H1 (cell line): ENCODE measurements around the gene MCL1. TPM values are rescaled to one million over a fixed set of nuclear protein-coding genes. Genes with fewer than 3 reads are reported as not detected.
A peak's percentile ranks its signal among the peaks of the same experiment; 100 is the strongest.

Experiments
- CHD2 ChIP-seq: IDR thresholded peaks from 2 replicates; pipeline ENCODE4 v1.6.1; 2012; ENCODE audit warnings: low read length, improper control_type of control experiment
- EP300 ChIP-seq, 2 experiments: IDR thresholded peaks; 1 replicate in 1 of 2; 2 replicates in 1 of 2; pipeline ENCODE4 v1.6.1; 2011 to 2012; ENCODE audit warnings: low read depth in 2 of 2, low read length in 2 of 2, mild to moderate bottlenecking in 2 of 2, borderline replicate concordance in 1 of 2, inconsistent platforms in 1 of 2, moderate library complexity in 1 of 2
- HDAC2 ChIP-seq, 2 experiments: fragments of 300-600 bp in 1 of 2; sonication (generic) in 1 of 2; IDR thresholded peaks; 2 replicates each; pipeline ENCODE4 v1.6.1; 2011 to 2012; ENCODE audit warnings: low read depth in 2 of 2, low read length in 2 of 2, mild to moderate bottlenecking in 2 of 2, moderate library complexity in 2 of 2, borderline replicate concordance in 1 of 2, inconsistent platforms in 1 of 2
- NANOG ChIP-seq: IDR thresholded peaks from 2 replicates; pipeline ENCODE4 v1.6.1; 2011; ENCODE audit warnings: low read length, low read depth, mild to moderate bottlenecking, inconsistent platforms; ENCODE audit not compliant: insufficient read depth, poor library complexity, severe bottlenecking
- POU5F1 ChIP-seq: IDR thresholded peaks from 2 replicates; pipeline ENCODE4 v1.6.1; 2011; ENCODE audit warnings: low read depth, mild to moderate bottlenecking, low read length, moderate library complexity
- RAD21 ChIP-seq, 2 experiments: IDR thresholded peaks in 1 of 2; conservative IDR thresholded peaks in 1 of 2; 2 replicates each; pipeline ENCODE4 v1.6.1; 2011; ENCODE audit warnings: low read depth in 2 of 2, low read length in 2 of 2, improper control_type of control experiment in 1 of 2, inconsistent platforms in 1 of 2, mild to moderate bottlenecking in 1 of 2, moderate library complexity in 1 of 2
- RBBP5 ChIP-seq: IDR thresholded peaks from 2 replicates; pipeline ENCODE4 v1.7.1; 2012; ENCODE audit warnings: low read depth, mild to moderate bottlenecking, inconsistent platforms, low read length, moderate library complexity, borderline replicate concordance
- RXRA ChIP-seq: IDR thresholded peaks from 2 replicates; pipeline ENCODE4 v1.6.1; 2011; ENCODE audit warnings: low read depth, mild to moderate bottlenecking, low read length, moderate library complexity; ENCODE audit not compliant: insufficient read depth
- SAP30 ChIP-seq: fragments of 300-600 bp; sonication (generic); IDR thresholded peaks from 2 replicates; pipeline ENCODE4 v1.7.1; 2012; ENCODE audit warnings: low read length, moderate library complexity, mild to moderate bottlenecking, inconsistent platforms; ENCODE audit not compliant: insufficient read depth, insufficient replicate concordance
- SIRT6 ChIP-seq: IDR thresholded peaks from one replicate; pipeline ENCODE4 v1.7.1; 2012; ENCODE audit warnings: low read length, inconsistent platforms
- SP2 ChIP-seq: IDR thresholded peaks from 2 replicates; pipeline ENCODE4 v1.6.1; 2012; ENCODE audit warnings: mild to moderate bottlenecking, low read length, inconsistent platforms
- SRF ChIP-seq: IDR thresholded peaks from 2 replicates; pipeline ENCODE4 v1.6.1; 2011; ENCODE audit warnings: mild to moderate bottlenecking, low read depth, low read length, moderate library complexity
- TAF1 ChIP-seq: IDR thresholded peaks from 2 replicates; pipeline ENCODE4 v1.6.1; 2011; ENCODE audit warnings: mild to moderate bottlenecking, low read depth, low read length
- TBP ChIP-seq: IDR thresholded peaks from 2 replicates; pipeline ENCODE4 v1.6.1; 2011; ENCODE audit warnings: low read depth, low read length, improper control_type of control experiment
- TEAD4 ChIP-seq: IDR thresholded peaks from 2 replicates; pipeline ENCODE4 v1.6.1; 2012; ENCODE audit warnings: low read depth, low read length, inconsistent platforms, mixed read lengths
- YY1 ChIP-seq: IDR thresholded peaks from 2 replicates; pipeline ENCODE4 v1.6.1; 2011; ENCODE audit warnings: low read depth, mild to moderate bottlenecking, low read length
- polyA plus RNA-seq, 7 experiments: library from polyadenylated mRNA; depleted of rRNA in 3 of 7; stranded (reverse) in 5 of 7; unstranded in 2 of 7; fragments of >200 nt in 5 of 7; fragments of 200-250 nt in 2 of 7; gene quantifications; 1 replicate in 5 of 7; 2 replicates in 1 of 7; 4 replicates in 1 of 7; pipeline versions ENCODE4 v1.2.1 to v1.2.3, GENCODE V29; 2011 to 2013; ENCODE audit warnings: missing spikeins in 2 of 7, mixed read lengths in 2 of 7
- total RNA-seq: library from RNA; stranded (reverse); fragmentation: NEBNext Ultra II Directional; extraction: Animal tissue kit (Norgen Biotek cat#: 25700); gene quantifications from 2 replicates; pipeline ENCODE4 v1.2.1, GENCODE V29; 2021
- TF ChIP-seq, protein P1 (sequence below): IDR thresholded peaks from 2 replicates; pipeline ENCODE4 v1.6.1; 2012; ENCODE audit warnings: low read length, inconsistent platforms
- TF ChIP-seq, protein P2 (sequence below): IDR thresholded peaks from 2 replicates; pipeline ENCODE4 v1.6.1; 2011; ENCODE audit warnings: low read length, improper control_type of control experiment

MCL1 gene
- total and polyA plus RNA-seq, 2 of the 8 experiments (the other 6 are each of a cell fraction or from before 2014, with no cell fraction given), result 61.1 to 218 TPM

DNA sequence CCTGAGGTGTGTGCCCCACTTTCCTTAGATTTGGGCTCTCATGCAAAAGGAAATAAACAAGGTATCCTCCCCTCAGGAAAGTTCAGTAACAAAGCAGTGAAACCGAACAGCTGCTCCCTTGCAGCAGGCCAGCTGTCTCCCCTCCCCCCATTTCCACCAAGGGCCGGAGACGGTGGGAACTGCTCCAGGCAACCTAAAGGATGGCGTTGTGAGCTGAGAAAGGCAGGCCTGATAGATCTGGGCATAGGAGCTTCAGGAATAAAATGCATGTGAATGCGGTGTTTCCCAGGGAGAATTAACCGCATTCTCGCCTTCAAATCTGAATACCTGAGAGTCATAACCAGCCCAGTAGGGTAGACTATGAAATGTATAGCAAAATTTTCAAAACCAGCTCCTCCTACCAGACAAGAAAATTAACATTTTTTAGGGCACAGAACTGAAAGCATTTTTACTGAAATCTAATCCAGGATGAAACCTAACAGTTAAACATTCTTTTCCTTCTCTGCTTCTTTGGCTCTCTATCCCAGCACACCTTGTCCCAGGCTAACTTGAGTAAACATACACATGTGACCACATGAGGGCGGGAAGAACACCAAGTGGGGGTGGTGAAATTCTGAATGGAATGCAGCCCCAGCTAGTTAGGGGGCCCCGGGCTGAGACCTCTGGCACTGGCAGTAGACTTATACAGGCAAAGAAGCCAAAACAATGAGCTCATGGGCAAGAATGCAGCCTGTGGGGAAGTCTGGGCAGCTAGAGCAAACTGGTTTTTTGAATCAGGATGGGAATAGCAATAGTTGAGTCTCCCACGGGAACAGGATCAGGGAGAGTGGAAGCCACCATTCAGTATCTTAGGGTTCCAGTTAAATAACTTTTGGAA is 11.5 kb downstream of the MCL1 start (continued):
- TF ChIP-seq SAP30, result peak; percentile 25
- peak; percentile 55; the same call in 1 of the 2 replicates for TF ChIP-seq SRF
- TF ChIP-seq YY1, result peak; percentile 72
- TF ChIP-seq CHD2, result 0 out of 2 replicates have a peak, but pooled peaks have one; percentile 53
- TF ChIP-seq POU5F1, result peak; percentile 46; the same call in 1 of the 2 replicates
- TF ChIP-seq TAF1, result peak; percentile 44
- peak; percentile 95 for TF ChIP-seq RBBP5
- TF ChIP-seq, protein P1, sequence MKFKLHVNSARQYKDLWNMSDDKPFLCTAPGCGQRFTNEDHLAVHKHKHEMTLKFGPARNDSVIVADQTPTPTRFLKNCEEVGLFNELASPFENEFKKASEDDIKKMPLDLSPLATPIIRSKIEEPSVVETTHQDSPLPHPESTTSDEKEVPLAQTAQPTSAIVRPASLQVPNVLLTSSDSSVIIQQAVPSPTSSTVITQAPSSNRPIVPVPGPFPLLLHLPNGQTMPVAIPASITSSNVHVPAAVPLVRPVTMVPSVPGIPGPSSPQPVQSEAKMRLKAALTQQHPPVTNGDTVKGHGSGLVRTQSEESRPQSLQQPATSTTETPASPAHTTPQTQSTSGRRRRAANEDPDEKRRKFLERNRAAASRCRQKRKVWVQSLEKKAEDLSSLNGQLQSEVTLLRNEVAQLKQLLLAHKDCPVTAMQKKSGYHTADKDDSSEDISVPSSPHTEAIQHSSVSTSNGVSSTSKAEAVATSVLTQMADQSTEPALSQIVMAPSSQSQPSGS, result peak; percentile 86
- peak; percentile 55; the same call in 1 of the 2 replicates for TF ChIP-seq TBP
- TF ChIP-seq NANOG, result peak; percentile 41
- TF ChIP-seq HDAC2 (IDR thresholded peaks at IDR 0.05; ENCODE audit: borderline replicate concordance in 1 of 2, low read depth in 2 of 2, low read length in 2 of 2), result peak in 1 of 2 experiments; percentile 80; a peak in 2 of 4 replicates
- TF ChIP-seq, protein P2, sequence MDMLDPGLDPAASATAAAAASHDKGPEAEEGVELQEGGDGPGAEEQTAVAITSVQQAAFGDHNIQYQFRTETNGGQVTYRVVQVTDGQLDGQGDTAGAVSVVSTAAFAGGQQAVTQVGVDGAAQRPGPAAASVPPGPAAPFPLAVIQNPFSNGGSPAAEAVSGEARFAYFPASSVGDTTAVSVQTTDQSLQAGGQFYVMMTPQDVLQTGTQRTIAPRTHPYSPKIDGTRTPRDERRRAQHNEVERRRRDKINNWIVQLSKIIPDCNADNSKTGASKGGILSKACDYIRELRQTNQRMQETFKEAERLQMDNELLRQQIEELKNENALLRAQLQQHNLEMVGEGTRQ, result peak; percentile 79
- no peak for TF ChIP-seq SP2
- TF ChIP-seq RXRA, result 0 out of 2 replicates have a peak, but pooled peaks have one; percentile 81
- peak; percentile 12 to 25; a peak in 3 of 4 replicates for TF ChIP-seq RAD21 (IDR thresholded peaks at IDR 0.05 in 1 of 2, conservative IDR thresholded peaks at IDR 0.05 in 1 of 2; ENCODE audit: low read depth in 2 of 2, low read length in 2 of 2)
- peak in 1 of 2 experiments; percentile 90; a peak in 1 of 3 replicates for TF ChIP-seq EP300 (IDR thresholded peaks at IDR 0.05; ENCODE audit: borderline replicate concordance in 1 of 2, low read depth in 2 of 2, low read length in 2 of 2)
- TF ChIP-seq SIRT6, result no peak
- TF ChIP-seq TEAD4, result peak; percentile 95
